K562 (cell line): ENCODE data around the gene TBC1D12. TPM values are rescaled to one million over a fixed set of nuclear protein-coding genes. Genes with fewer than 3 reads are reported as not detected.
"Not testable (repeated sequence)": the region's sequence is repeated elsewhere in the genome, so short reads cannot be mapped to it uniquely, and the experiment has no call there.

Source experiments
- ATAC-seq: fragments of 200-7000 bp; cut with Tn5 transposase; 3 replicates; pipeline ENCODE4 v1.9.1; 2020; ENCODE audit warnings: moderate library complexity
- BruUV-seq: library from RNA; stranded (reverse); fragments of 400-500 nt; replicated peaks from 2 replicates; lab custom pipeline; 2021; lab: Mats Ljungman, UMichigan
- CTCF ChIA-PET: fragments of 300-600 bp; formaldehyde crosslinking; extraction: SDS; loops from one replicate; lab custom pipeline; 2021; ENCODE audit warnings: low intra/inter-chr PET ratio; lab: Yijun Ruan, JAX
- POLR2A ChIA-PET: fragments of 300-600, 350-650 bp; sonication (Branson Sonifier 250); formaldehyde crosslinking; extraction: SDS; loops from one replicate; lab custom pipeline; 2021; ENCODE audit warnings: antibody characterized with exemption, inconsistent platforms; lab: Yijun Ruan, JAX
- DNase-seq, 4 experiments: peaks; one replicate each; pipeline versions ENCODE4 v3.0.0 to v3.0.0-alpha.2; 2011 to 2018; ENCODE audit warnings: low spot score in 3 of 4, mixed read lengths in 3 of 4; ENCODE audit errors: extremely low read depth in 1 of 4
- FAIRE-seq: peaks from 2 replicates; lab custom pipeline; 2011; peaks lifted over from hg19 to GRCh38; lab: Jason Lieb, UNC
- H2AFZ ChIP-seq: 2 replicates; pipeline ENCODE4 v1.6.0; 2011; ENCODE audit warnings: low read depth, low read length, control low read depth, inconsistent platforms
- H3K27ac ChIP-seq: fragments of 200-600 bp; 3 replicates; pipeline ENCODE4 v1.8.0; 2011; ENCODE audit warnings: low read depth, mild to moderate bottlenecking, control low read depth, inconsistent platforms, low read length, moderate library complexity, mixed read lengths; ENCODE audit errors: extremely low read depth
- H3K27me3 ChIP-seq, 2 experiments: fragments of 300-600 bp in 1 of 2; 2 replicates in 1 of 2; 3 replicates in 1 of 2; pipeline versions ENCODE4 v1.6.0 to v1.8.0; 2011; ENCODE audit warnings: inconsistent platforms in 2 of 2, low read length in 2 of 2, mild to moderate bottlenecking in 1 of 2, mixed read lengths in 1 of 2, moderate library complexity in 1 of 2; ENCODE audit not compliant: control insufficient read depth in 2 of 2, insufficient read depth in 2 of 2
- H3K36me3 ChIP-seq: fragments of 300-600 bp; 3 replicates; pipeline ENCODE4 v1.8.0; 2011; ENCODE audit warnings: mild to moderate bottlenecking, low read length, inconsistent platforms; ENCODE audit not compliant: control insufficient read depth, insufficient read depth
- H3K4me1 ChIP-seq, 2 experiments: fragments of 200-600 bp in 1 of 2; replicated peaks in 1 of 2; 2 replicates in 1 of 2; 3 replicates in 1 of 2; pipeline versions ENCODE4 v1.5.1 to v1.8.0; 2011; ENCODE audit warnings: inconsistent platforms in 2 of 2, low read length in 2 of 2, mild to moderate bottlenecking in 1 of 2, mixed read lengths in 1 of 2, moderate library complexity in 1 of 2; ENCODE audit not compliant: control insufficient read depth in 2 of 2, insufficient read depth in 2 of 2
- H3K4me2 ChIP-seq: 2 replicates; pipeline ENCODE4 v1.6.1; 2011; ENCODE audit warnings: low read length, control low read depth, inconsistent platforms, mixed read lengths; ENCODE audit not compliant: insufficient read depth
- H3K4me3 ChIP-seq: fragments of 200-600 bp; sonication (generic), shearing (Covaris generic); 2 replicates; pipeline ENCODE4 v1.5.1; 2016; ENCODE audit warnings: control low read depth, inconsistent platforms
- H3K79me2 ChIP-seq: fragments of 200-600 bp; 3 replicates; pipeline ENCODE4 v1.8.0; 2011; ENCODE audit warnings: low read length, inconsistent platforms; ENCODE audit not compliant: control insufficient read depth, insufficient read depth
- H3K9ac ChIP-seq, 2 experiments: 2 replicates each; pipeline versions ENCODE4 v1.6.0 to v1.6.1; 2011; ENCODE audit warnings: low read depth in 2 of 2, low read length in 2 of 2, control low read depth in 1 of 2, inconsistent platforms in 1 of 2, mild to moderate bottlenecking in 1 of 2, mixed read lengths in 1 of 2; ENCODE audit not compliant: insufficient read depth in 1 of 2
- H3K9me1 ChIP-seq: one replicate; pipeline ENCODE4 v1.6.0; 2011; ENCODE audit warnings: inconsistent platforms, mild to moderate bottlenecking, low read length, moderate library complexity; ENCODE audit not compliant: control insufficient read depth, insufficient read depth
- H3K9me3 ChIP-seq: replicated peaks from 2 replicates; pipeline ENCODE4 v1.5.1; 2011; ENCODE audit warnings: low read depth, low read length, inconsistent platforms; ENCODE audit not compliant: control insufficient read depth, insufficient read depth
- H4K20me1 ChIP-seq: replicated peaks from 2 replicates; pipeline ENCODE4 v1.6.1; 2011; ENCODE audit warnings: low read length, inconsistent platforms, mixed read lengths; ENCODE audit not compliant: control insufficient read depth, insufficient read depth
- ARID1B ChIP-seq: fragments of 450-650 bp; IDR thresholded peaks from 2 replicates; pipeline ENCODE4 v1.6.1; 2016; ENCODE audit warnings: antibody characterized with exemption, mild to moderate bottlenecking, inconsistent platforms
- CBFA2T2 ChIP-seq: fragments of 450-650 bp; conservative IDR thresholded peaks from 2 replicates; pipeline ENCODE4 v1.6.1; 2017; ENCODE audit warnings: mild to moderate bottlenecking
- CBFA2T3 ChIP-seq: fragments of 450-650 bp; IDR thresholded peaks from 2 replicates; pipeline ENCODE4 v1.6.1; 2017
- CC2D1A ChIP-seq: fragments of 450-650 bp; IDR thresholded peaks from 2 replicates; pipeline ENCODE4 v1.6.1; 2017; ENCODE audit warnings: mild to moderate bottlenecking
- EP300 ChIP-seq: IDR thresholded peaks from 2 replicates; pipeline ENCODE4 v1.6.1; 2012; ENCODE audit warnings: low read length, improper control_type of control experiment
- FOXM1 ChIP-seq, 2 experiments: fragments of 450-650 bp in 1 of 2; sonication (generic) in 1 of 2; formaldehyde crosslinking in 1 of 2; IDR thresholded peaks; 2 replicates each; pipeline versions ENCODE4 v1.6.1 to v1.9.0; 2017 to 2022; ENCODE audit warnings: low read depth in 2 of 2, mild to moderate bottlenecking in 2 of 2, missing genetic modification reagents in 1 of 2, moderate library complexity in 1 of 2
- MYBL2 ChIP-seq, 2 experiments: fragments of 450-650 bp in 1 of 2; sonication (generic) in 1 of 2; formaldehyde crosslinking in 1 of 2; IDR thresholded peaks; 2 replicates each; pipeline versions ENCODE4 v1.6.1 to v1.8.1; 2017 to 2022; ENCODE audit warnings: borderline replicate concordance in 1 of 2, inconsistent platforms in 1 of 2, low read depth in 1 of 2, mild to moderate bottlenecking in 1 of 2, missing genetic modification reagents in 1 of 2, moderate library complexity in 1 of 2
- NR2C1 ChIP-seq, 2 experiments: fragments of 450-650 bp; IDR thresholded peaks; 2 replicates each; pipeline ENCODE4 v1.6.1; 2017; ENCODE audit warnings: mild to moderate bottlenecking in 2 of 2, antibody characterized with exemption in 1 of 2, inconsistent platforms in 1 of 2, missing compliant biosample characterization in 1 of 2, missing genetic modification characterization in 1 of 2
- NR2C2 ChIP-seq, 2 experiments: fragments of 200-800 bp in 1 of 2; sonication (Bioruptor generic) in 1 of 2; sonication (generic) in 1 of 2; formaldehyde crosslinking in 1 of 2; IDR thresholded peaks; 2 replicates each; pipeline versions ENCODE4 v1.6.1 to v1.8.0; 2016 to 2022; ENCODE audit warnings: mild to moderate bottlenecking in 1 of 2, missing compliant biosample characterization in 1 of 2, missing genetic modification characterization in 1 of 2, missing genetic modification reagents in 1 of 2
- SMAD4 ChIP-seq: fragments of 250-450 bp; sonication (Bioruptor Pico); conservative IDR thresholded peaks from 2 replicates; pipeline ENCODE4 v1.8.0; 2021; ENCODE audit warnings: inconsistent platforms, mild to moderate bottlenecking, moderate library complexity
- TAL1 ChIP-seq: fragments of 450-650 bp; IDR thresholded peaks from 2 replicates; pipeline ENCODE4 v1.6.1; 2016; ENCODE audit warnings: mild to moderate bottlenecking
- TRIM24 ChIP-seq, 2 experiments: fragments of 450-650 bp; IDR thresholded peaks; 2 replicates each; pipeline ENCODE4 v1.6.1; 2016
- TRIM28 ChIP-seq: fragments of 450-650 bp; IDR thresholded peaks from 2 replicates; pipeline ENCODE4 v1.6.1; 2017
- ZNF512 ChIP-seq: IDR thresholded peaks from 2 replicates; pipeline ENCODE4 v1.6.1; 2016; ENCODE audit warnings: missing genetic modification characterization, missing compliant biosample characterization
- WGBS: fragments of 100-300 bp; shearing (Covaris generic); methylation state at CpG from one replicate; pipeline ENCODE4 v1.1.6; 2016; ENCODE audit warnings: low coverage, mixed read lengths; ENCODE audit not compliant: insufficient coverage; ENCODE audit errors: missing lambda C conversion rate; 5-methylcytosine and 5-hydroxymethylcytosine counted together
- in situ Hi-C: fragments of 300-500 bp; cut with MboI; formaldehyde crosslinking; loops from 4 replicates; pipeline ENCODE4 v1.15.0; 2018; ENCODE audit warnings: inconsistent platforms, mixed read lengths
- intact Hi-C: fragments of 100-400 bp; cut with micrococcal nuclease; formaldehyde crosslinking; loops from 2 replicates; pipeline ENCODE4 v1.14.2; 2022
- polyA plus RNA-seq, 8 experiments: library from polyadenylated mRNA; depleted of rRNA in 4 of 8; stranded (reverse) in 5 of 8; unstranded in 3 of 8; fragments of >200 nt; fragmentation: Nextera tagmentation in 2 of 8; fragmentation: Illumina TruSeq in 1 of 8; extraction: Ambion mirVana in 2 of 8; extraction: Trizol in 1 of 8; gene quantifications; 2 replicates each; pipeline versions ENCODE4 v1.2.1 to v1.2.3, GENCODE V29; 2011 to 2014; ENCODE audit warnings: inconsistent platforms in 1 of 8, missing spikeins in 1 of 8
- total RNA-seq, 7 experiments: library from RNA; depleted of rRNA in 6 of 7; stranded (reverse); fragments of >200 nt in 6 of 7; fragmentation: Illumina TruSeq in 2 of 7; extraction: Trizol in 2 of 7; gene quantifications; 2 replicates each; pipeline versions ENCODE4 v1.2.1 to v1.2.3, GENCODE V29; 2011 to 2021; ENCODE audit warnings: low replicate concordance in 1 of 7

TBC1D12 gene
- total and polyA plus RNA-seq, 9 of the 15 experiments (the other 6 are each of a cell fraction or from before 2014, with no cell fraction given), result 2.1 to 6.7 (median 3.9) TPM

- H3K4me2 ChIP-seq, FAIRE-seq, H3K4me3 ChIP-seq, H3K27ac ChIP-seq, in situ Hi-C loops, H3K9me3 ChIP-seq, H3K27me3 ChIP-seq, H3K4me1 ChIP-seq, ATAC-seq, H4K20me1 ChIP-seq, BruUV-seq, H3K36me3 ChIP-seq, H3K79me2 ChIP-seq, intact Hi-C loops, POLR2A ChIA-PET, H3K9ac ChIP-seq, H2AFZ ChIP-seq, H3K9me1 ChIP-seq, DNase-seq: not testable (repeated sequence)
- peak; percentile 53; the same call in 1 of the 2 replicates for TF ChIP-seq ZNF512 (tag)
- WGBS, result 83% methylated on average over 2 of the region's 3 CpGs
- CTCF ChIA-PET, result interaction anchor here (0.7 kb wide), 1 partner anchor 10 kb away, joined by 3 read pairs; no protein-coding TSS in a partner anchor
Observed at GRCh38 chr10:94385733-94386132, 16.6 kb upstream of the TBC1D12 start.

- H4K20me1 ChIP-seq; H3K9ac ChIP-seq; H3K27me3 ChIP-seq; FAIRE-seq; H3K4me2 ChIP-seq; ATAC-seq; H3K79me2 ChIP-seq; H3K4me1 ChIP-seq; CTCF ChIA-PET; H3K4me3 ChIP-seq; H3K36me3 ChIP-seq; H3K9me1 ChIP-seq; in situ Hi-C loops; DNase-seq; H3K27ac ChIP-seq; BruUV-seq; POLR2A ChIA-PET; H2AFZ ChIP-seq; intact Hi-C loops; H3K9me3 ChIP-seq; TF ChIP-seq NR2C2 (CRISPR knock-in tag; IDR thresholded peaks at IDR 0.05); FOXM1 (CRISPR knock-in tag; IDR thresholded peaks at IDR 0.05; ENCODE audit: low read depth); MYBL2 (CRISPR knock-in tag; IDR thresholded peaks at IDR 0.05; ENCODE audit: borderline replicate concordance): not testable (repeated sequence)
- 20% methylated on average over 7 of the region's 9 CpGs for whole genome bisulfite sequencing
- TF ChIP-seq NR2C2 (tag; IDR thresholded peaks at IDR 0.05) (peak; percentile 37; the same call in 1 of the 2 replicates), CC2D1A (peak; percentile 79; the same call in 1 of the 2 replicates), EP300 (peak; percentile 33; the same call in 1 of the 2 replicates), ARID1B (peak; percentile 51), SMAD4 (CRISPR knock-in tag) (peak; percentile 44; the same call in 1 of the 2 replicates), TAL1 (peak; percentile 50), NR2C1 (IDR thresholded peaks at IDR 0.05) (peak; percentile 89), NR2C1 (tag; IDR thresholded peaks at IDR 0.05) (peak; percentile 74), FOXM1 (IDR thresholded peaks at IDR 0.05; ENCODE audit: low read depth) (peak; percentile 58), TRIM28 (0 out of 2 replicates have a peak, but pooled peaks have one; percentile 40), CBFA2T2 (peak; percentile 42; the same call in 1 of the 2 replicates), MYBL2 (IDR thresholded peaks at IDR 0.05; ENCODE audit: low read depth) (peak; percentile 76), TRIM24 (IDR thresholded peaks at IDR 0.05) (peak; percentile 50 to 75; a peak in 3 of 4 replicates), CBFA2T3 (peak; percentile 72)
Observed at GRCh38 chr10:94392117-94392516, 10.2 kb upstream of the TBC1D12 start.
